Stimulated activated CD8-positive, alpha-beta memory T cell treated with anti-CD3 and anti-CD28 coated beads, Interleukin-7, amount 100 ng/mL, for 48 hours (primary cell): ENCODE data around the gene MEAF6.

ENCODE experiments used
- DNase-seq, 2 donors: peaks; one replicate each; pipeline ENCODE4 v3.0.0-alpha.2; 2020; ENCODE audit warnings: low read depth in 1 of 2; ENCODE audit errors: extremely low read depth in 1 of 2

The MEAF6 gene

DNA sequence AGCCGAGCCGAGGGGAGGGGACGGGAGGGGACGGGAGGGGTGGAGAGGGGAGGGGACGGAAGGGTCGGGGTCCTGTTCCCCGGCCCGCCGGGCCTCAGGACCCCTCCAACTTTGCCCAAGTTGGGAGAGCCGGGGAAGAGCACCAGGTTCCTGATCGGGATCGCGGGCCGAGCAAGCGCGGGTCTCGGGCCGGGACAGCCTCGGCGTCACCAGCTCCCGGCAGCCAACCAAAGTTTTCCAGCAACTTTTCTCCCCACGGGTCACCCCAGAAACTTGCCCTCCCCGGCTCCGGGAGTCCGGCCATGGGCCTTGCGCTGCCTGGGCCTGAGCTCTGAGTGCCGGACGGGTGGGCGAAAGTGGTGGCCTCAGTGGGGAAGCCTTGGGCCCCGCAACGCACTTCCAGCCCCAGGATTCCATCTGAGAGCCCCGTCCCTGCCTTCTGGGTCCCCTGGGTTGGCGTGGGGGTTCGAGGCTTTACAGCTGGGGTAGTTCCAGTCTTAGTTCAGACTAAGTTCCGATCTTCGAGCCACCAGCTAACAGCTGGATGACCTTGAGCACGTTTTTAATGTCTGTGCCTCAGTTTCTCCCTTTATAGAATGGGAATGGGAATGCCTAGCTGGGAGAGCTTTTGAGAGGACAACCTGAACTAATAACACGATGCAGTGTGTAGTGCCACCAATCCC lies 39.7 kb downstream of the MEAF6 start:
- DNase-seq: no peak

GRCh38 chr1:37474046-37474696 lies 40.4 kb downstream of the MEAF6 start, which contains the start of gene ZC3H12A:
TSS of gene ZC3H12A (plus strand) at chr1:37474580. CDS start at chr1:37475497, 917 bp downstream.
- peak; percentile 79 to 80 for DNase-seq

DNA sequence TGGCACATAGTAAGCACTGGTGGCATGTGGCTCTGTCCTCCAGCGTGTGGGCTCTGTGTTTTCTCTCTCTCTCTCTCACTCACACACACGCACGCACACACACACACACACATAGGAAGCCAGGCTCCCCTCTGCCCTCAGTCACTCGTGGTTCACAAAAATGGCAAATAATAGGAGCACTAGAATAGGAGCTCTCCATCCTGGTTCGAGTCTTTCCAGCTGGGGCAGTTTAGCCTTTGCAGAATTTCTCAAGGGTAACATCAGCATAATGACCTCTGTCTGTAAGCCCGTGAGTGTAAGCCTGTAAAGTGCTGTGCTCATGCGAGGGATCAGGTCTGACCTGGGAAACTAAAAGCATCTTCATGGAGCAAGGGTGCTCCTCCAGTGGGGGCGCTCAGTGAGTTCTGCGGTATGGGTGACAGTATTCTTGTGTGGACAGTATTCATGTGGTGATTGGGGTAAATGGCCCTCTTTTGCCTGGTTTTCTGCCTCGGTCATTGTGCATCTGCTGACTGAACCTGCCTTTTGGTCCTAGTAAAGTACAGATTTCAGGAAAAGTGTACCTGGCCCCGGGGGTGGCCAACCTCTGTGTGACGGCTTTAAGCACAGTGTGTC lies 41.0 kb downstream of the MEAF6 start:
- DNase-seq: no peak

- DNase-seq: no peak
These were observed 41.6 kb downstream of the MEAF6 start for GRCh38 chr1:37472994-37473393.

DNA sequence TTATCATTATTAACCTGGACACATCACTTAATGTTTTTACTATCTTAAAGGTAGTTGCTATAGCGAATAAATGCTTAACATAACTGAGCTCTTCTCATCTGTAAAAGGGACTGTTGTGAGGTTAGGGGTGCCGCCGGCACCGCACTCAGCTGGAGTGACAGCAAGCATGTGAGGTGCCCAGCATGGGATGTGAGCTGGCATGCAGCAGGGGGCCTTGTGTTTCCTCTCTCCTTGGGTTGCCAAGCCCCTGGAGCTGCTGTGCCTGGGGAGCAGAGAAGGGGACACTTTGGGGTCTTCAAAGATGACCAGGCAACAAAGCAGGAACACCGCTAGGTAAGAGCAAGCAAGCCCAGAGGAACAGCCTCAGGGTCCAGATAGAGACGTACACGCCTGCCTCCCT lies 42.3 kb downstream of the MEAF6 start:
- DNase-seq: no peak

DNA sequence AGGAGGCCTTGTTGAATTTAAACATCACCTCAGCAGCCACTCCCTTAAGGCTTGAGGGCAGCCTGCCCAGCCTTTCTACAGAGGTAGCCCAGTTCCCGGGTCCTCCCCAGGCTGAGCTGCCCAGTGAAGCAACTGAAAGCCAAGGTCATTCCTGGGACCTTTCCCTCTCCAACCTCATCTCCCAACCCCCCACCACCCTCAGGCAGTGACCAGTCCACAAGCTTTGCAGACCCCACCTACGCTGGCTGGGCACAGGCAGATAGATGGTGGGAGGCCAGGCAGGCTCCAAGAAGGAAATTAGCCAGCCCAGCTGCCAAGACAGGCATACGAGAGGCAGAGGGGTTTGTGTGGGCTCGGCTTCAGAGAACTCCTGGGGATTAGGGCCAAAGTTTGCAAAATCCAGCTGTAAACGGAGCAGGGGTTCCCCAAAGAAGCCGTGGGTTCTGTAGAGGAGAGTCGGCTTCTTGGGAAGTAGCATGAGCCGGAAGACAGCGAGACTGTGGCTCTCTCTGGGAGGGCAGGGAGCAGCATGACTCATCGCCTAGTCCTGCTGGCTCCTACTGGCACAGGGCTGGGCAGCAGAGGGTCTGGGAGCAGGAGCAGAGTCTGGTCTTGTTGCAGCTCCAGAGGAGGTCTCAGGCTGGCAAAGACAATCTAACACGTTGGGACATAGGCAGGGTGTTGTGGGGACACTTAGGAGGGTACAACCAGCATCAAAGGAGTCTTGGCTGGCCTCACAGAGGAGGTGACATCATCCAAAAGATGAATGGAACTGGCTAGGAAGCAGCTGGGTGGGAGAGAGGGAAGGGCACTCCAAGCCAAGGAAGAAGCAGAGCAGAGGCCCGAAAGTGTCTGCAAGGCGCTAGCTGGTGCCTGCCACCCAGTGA lies 43.0 kb downstream of the MEAF6 start:
- no peak for DNase-seq

DNA sequence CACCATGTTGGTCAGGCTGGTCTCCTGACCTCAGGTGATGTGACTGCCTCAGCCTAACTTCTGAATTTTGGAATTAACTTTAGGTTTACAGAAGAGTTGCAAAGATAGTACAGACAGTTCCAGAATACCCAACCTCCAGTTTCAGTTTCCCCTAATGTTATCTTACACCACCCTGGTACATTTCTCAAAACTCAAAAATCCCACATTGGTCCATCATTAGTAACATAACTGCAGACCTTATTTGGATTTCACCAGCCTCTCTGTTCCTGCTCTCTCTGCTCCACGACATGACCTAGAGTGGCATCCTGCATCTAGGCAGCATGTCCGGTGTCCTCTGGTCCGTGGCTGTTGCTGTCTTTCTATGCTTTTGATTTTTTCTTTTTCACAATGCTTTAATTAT lies 45.2 kb downstream of the MEAF6 start:
- no peak for DNase-seq

- DNase-seq: no peak
These were observed 46.5 kb downstream of the MEAF6 start for GRCh38 chr1:37468037-37468436.

GRCh38 chr1:37465593-37466517 lies 48.7 kb downstream of the MEAF6 start:
- no peak for DNase-seq

DNA sequence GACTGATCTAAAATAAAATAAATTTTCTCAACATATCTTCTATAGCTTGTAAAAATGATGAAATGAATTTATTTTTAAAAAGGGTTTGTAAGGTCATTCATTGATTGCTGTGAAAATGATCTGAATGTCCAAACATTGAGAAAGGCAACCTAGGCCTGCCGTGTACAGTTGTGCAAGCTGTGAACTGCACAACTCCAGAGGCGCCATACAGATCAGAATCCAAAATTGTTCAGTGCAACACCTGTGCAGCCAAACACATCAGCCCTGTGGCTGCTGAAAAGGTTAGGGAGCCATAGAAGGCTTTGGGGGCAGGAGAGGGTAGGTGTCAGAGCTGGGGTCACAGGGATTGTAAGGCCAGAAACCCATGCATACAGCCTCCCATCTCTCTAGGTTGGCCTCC lies 50.1 kb downstream of the MEAF6 start:
- no peak for DNase-seq

- no peak for DNase-seq
These were observed 52.7 kb downstream of the MEAF6 start for GRCh38 chr1:37461698-37462436.

DNA sequence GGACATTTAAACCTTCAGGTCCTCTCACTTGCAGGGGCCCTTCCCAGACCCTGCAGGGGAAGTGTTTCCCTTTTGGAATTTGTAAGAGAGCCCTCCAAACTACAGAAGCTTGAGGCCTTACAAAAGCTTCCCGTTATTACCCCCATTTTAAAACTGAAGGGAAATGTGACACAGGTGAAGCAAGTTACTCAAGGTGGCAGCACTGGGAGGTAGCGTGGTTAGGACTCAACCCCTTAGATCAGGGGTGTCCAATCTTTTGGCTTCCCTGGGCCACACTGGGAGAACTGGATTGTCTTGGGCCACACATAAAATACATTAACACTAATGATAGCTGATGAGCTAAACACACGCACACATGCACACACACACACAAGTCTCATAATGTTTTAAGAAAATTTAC lies 56.0 kb downstream of the MEAF6 start:
- no peak for DNase-seq

DNA sequence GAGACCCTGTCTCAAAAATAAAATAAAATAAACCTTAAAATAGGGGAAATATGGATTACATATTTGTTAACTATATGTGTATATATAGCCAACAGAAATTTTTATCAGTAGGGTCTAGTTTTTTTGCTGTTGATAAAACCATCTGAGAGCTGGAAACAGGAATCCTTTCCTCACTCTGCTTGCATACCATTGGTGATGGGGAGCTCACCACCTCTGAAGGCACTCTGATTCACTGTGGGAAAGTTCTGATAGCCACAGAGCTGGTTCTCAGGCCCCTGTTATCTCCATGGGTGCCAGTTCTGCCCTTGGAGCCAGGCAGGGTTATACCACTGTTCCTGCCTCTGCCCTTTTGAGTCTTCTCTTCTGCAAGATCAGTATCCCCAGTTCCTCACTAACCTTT lies 58.0 kb downstream of the MEAF6 start:
- DNase-seq: no peak

DNA sequence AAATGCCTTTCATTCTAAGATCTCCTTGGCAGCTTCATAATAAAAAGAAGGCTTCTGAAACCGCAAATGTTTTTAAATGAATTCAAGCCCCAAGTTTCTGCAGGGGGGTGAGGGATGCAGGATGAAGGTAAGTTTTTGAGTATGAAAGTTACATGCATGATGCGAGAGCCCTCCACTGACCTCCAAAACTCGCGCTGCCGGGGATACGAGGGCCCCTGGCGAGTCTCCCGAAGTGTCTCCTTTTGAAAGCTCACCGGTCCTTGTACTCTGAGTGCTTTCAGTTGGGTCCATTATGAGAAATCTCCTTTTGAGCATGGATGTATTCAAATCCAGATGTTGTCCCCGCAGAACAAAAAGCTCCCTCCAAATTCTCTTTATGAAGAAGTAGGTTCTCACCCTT lies 59.0 kb downstream of the MEAF6 start:
- no peak for DNase-seq

DNA sequence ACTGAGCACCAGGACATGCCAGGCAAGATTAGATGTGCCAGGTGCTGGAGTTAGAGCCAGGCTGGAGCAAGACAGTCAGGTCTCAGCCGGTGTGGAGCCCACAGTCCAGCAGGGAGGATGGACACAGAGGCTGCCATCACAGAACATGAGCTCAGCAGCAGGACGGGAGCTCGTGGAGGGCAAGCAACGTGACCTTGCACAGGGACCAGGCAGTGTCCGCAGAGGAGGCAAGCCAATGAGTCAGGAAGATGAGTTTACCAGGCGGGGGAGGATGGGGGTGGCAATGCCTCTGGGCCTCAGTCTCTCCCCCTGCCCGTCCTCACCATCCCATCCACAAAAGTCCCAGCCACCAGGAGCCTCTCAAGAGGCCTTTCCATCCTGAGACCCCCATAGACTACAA lies 60.9 kb downstream of the MEAF6 start:
- no peak for DNase-seq

DNA sequence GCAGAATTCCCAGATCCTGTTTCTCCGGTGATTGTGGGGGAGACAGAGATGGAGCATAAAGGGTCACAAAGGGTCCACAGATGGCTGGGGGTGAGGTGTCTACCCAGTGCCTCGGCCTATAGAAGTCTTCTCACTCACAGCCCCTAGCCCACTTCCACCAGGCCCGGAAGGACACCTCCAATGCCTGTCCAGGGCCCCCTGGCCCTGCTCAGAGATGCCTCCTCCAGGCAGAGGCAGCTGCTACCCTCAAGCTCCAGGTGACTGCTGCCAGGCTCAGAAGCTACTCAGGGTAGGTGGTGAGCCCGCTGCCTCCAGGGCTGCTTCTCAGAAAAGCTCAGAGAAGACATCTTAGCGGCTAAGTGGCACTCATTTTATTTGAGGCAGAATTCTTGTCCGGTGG lies 62.1 kb downstream of the MEAF6 start:
- no peak for DNase-seq

GRCh38 chr1:37449936-37450335 lies 64.6 kb downstream of the MEAF6 start:
- peak in 1 of 2 donors; percentile 25 for DNase-seq

DNA sequence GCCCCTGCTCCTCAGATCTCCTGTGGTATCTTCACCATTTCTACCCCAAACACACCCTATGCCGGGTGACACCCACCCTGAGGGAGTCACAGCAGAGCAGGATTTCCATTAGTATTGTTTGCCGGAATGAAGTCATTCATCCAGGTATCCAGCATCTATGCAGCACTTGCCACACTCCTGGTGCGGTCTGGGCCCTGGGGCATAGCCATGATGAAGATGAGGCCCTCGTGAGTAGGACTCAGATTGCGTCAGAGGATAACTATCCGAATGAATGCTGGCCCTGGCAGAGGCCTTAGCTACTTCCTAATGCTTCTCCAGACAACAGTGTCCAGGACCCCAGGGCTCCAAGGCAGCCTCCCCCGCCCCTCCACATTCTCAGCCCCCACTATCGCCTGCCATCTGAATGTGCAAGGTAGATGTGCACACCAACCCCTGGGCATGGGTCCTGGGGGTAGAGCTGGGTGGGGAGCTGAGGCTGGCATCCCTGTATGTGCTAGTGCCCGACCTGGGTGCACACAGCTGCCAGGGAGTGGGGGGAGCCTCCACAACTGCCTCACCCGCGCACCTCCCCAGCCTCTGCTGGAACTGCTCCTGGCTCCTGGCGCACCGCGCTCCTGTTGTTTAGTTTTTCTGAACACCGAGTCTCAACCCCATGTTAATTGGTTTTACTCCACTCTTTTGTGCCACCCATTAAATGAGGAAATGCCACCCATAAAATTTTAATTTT lies 65.7 kb downstream of the MEAF6 start:
- DNase-seq: no peak

DNA sequence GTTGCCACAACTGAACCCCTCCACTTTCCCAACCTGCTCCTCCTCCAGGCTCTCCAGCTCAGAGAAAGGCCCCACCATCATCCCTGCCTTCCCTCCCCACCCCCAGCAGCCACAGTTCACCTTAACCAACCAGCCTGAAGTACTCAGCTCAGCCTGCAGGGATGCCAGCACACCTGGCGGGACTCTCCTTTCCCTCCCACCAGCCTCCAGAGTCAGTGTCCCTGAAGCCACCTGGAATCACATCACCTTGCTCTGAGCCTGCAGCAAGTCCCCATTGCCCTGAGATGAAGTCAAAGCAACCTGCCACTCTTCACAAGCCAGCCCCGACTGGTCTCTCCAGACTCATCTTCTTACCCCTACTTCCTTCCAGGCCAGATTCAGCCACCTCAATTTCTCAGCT lies 66.4 kb downstream of the MEAF6 start:
- no peak for DNase-seq
